ENCODE measurements around the gene CXCR5.
A peak's percentile ranks its signal among the peaks of the same experiment; 100 is the strongest.

The CXCR5 gene

DNA sequence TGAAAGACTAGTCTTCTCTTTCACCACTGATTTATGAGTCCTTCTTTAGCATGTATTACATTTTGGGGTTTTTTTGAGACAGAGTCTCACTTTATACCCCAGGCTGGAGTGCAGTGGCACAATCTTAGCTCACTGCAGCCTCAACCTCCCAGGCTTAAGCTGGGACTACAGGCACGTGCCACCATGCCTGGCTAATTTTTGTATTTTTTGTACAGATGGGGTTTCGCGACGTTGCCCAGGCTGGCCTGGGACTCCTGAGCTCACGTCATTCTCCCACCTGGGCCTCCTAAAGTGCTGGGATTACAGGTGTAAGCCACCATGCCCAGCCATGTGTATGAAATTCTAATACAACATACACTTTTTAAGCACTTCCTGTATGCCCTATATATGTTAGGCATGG, 26.3 kb upstream of the CXCR5 start:
- no peak overlapping the region for H3K4me3 ChIP-seq (ENCODE audit: low read depth, low read length)
- no peak for DNase-seq (ENCODE audit: low read depth)
- TF ChIP-seq, protein P1, sequence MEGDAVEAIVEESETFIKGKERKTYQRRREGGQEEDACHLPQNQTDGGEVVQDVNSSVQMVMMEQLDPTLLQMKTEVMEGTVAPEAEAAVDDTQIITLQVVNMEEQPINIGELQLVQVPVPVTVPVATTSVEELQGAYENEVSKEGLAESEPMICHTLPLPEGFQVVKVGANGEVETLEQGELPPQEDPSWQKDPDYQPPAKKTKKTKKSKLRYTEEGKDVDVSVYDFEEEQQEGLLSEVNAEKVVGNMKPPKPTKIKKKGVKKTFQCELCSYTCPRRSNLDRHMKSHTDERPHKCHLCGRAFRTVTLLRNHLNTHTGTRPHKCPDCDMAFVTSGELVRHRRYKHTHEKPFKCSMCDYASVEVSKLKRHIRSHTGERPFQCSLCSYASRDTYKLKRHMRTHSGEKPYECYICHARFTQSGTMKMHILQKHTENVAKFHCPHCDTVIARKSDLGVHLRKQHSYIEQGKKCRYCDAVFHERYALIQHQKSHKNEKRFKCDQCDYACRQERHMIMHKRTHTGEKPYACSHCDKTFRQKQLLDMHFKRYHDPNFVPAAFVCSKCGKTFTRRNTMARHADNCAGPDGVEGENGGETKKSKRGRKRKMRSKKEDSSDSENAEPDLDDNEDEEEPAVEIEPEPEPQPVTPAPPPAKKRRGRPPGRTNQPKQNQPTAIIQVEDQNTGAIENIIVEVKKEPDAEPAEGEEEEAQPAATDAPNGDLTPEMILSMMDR (IDR thresholded peaks at IDR 0.05; ENCODE audit: control insufficient read depth, extremely low read depth, insufficient read depth): no peak

DNA sequence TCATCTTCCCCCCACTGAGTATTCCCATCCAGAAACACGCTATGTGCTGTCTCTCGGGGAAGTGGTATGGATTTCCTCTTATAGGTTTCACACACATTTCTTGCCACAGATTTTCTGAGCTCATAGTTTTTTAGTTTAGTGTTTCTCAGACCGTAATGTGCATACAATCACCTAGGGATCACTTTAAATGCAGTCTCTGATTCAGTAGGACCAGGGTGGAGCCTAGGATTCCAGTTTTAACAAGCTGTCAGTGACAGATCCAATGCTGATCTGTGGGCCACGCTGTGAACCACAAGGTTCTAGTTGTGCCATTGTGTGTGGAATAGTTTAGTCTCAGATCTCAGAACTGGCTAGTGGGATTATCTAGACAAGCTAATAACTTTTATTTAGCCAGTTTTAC, 23.7 kb upstream of the CXCR5 start:
- TF ChIP-seq, protein P1 (IDR thresholded peaks at IDR 0.05; ENCODE audit: control insufficient read depth, extremely low read depth, insufficient read depth): no peak
- no peak for DNase-seq (ENCODE audit: low read depth)
- no peak overlapping the region for H3K4me3 ChIP-seq (ENCODE audit: low read depth, low read length)

DNA sequence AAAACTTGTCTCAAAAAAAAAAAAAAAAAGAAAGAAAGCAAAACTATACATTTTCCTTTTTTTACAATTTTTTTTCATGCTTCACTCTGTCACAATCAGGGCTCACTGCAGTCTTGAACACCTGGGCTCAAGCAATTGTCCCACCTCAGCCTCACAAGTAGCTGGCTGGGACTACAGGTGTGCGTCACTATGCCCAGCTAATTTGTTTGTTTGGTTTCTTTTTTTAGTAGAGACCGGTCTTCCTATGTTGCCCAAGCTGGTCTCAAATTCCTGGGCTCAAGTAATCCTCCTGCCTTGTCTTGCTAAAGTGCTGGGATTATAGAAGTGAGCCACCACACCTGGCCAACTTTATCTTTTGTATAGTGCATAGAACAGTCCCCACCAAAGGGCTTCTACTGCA, 15.0 kb upstream of the CXCR5 start:
- no peak overlapping the region for H3K4me3 ChIP-seq (ENCODE audit: low read depth, low read length)
- TF ChIP-seq, protein P1 (IDR thresholded peaks at IDR 0.05; ENCODE audit: control insufficient read depth, extremely low read depth, insufficient read depth): no peak
- DNase-seq (ENCODE audit: low read depth): no peak

DNA sequence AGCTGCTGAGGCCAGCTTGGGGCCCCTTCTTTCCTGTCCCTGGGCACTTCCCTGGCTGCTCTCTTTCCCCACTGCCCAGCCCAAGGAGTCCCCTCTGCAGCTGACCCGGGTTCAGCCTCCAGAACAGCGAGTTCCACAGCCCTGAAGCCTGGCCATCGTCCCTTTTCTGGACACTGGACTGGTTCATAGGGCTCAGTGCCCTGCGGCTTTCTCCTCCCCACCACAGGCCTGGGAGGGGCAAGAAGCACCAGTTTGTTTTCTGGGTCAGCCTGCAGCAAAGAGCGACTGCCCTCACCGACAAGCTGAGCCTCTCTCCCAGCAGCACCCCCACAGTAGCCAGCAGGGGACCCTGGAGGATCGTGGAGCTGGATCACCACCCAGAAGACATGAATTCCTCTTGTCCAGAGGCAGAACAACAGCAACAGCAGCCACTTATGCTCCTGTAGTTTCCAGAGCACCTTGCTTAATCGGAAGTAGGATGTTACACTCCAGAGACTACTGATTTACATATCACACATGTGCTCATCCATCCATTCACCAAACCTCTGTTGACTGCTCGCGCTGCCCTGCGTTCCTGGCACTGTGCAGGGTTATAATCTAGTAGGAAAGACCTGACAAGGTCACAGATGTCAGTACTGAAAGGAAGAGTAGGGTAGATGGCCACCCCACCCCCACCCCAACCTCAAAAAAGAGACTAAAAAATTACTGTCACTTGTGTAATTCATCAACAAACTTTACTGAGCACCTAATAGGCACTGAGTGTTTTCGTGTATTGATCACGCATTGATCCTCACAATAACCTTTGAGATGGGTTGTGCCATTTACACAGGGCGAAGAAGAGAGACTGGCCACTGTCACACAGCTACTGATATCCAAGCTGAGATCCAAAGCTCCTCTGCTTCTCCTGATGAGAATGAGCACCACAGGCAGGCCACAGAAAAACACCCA, 13.0 kb upstream of the CXCR5 start:
- DNase-seq (ENCODE audit: low read depth): peak; percentile 10
- H3K4me3 ChIP-seq (ENCODE audit: low read depth, low read length): peak overlapping the region; percentile 13; the same call in 1 of the 2 replicates
- TF ChIP-seq, protein P1 (IDR thresholded peaks at IDR 0.05; ENCODE audit: control insufficient read depth, extremely low read depth, insufficient read depth): 0 out of 2 replicates have a peak, but pooled peaks have one; percentile 12

DNA sequence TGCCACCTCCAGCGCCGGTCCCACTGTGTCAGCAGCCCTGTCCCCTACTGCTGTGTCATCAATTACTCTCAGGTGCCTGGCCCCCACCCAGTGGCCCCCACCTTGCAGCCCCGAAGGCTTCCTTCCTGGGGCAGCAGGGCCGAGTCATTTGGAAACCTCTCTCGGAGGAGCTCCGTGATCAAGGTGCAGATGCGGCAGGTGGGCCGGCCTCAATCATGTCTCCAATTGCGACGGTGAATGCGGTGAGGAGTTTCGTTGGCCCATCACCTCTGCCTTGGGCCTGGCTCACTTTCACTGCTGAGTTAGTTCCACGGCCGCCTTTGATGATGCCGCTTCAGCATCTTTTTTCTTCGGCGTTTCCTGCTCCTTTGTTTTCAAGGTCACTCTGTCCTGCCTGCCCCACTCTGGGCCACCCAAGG, 11.3 kb upstream of the CXCR5 start:
- TF ChIP-seq, protein P1 (IDR thresholded peaks at IDR 0.05; ENCODE audit: control insufficient read depth, extremely low read depth, insufficient read depth): no peak
- DNase-seq (ENCODE audit: low read depth): no peak
- H3K4me3 ChIP-seq (ENCODE audit: low read depth, low read length): no peak overlapping the region

DNA sequence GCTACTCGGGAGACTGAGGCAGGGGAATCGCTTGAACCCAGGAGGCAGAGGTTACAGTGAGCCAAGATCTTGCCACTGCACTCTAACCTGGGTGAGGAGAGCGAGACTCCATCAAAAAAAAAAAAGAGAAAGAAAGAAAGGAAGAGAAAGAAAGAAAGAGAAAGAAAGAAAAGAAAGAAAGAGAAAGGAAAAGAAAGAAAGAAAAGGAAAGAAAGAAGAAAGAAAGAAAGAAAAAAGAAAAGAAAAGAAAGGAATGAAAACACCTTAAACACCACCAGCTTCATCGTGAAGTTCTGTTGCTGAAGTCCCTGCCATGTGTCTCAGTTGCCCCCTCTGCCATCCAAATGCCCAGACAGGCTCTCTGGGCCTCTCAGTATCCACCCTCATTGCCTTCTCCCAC, 9.9 kb upstream of the CXCR5 start:
- DNase-seq (ENCODE audit: low read depth): no peak
- TF ChIP-seq, protein P1 (IDR thresholded peaks at IDR 0.05; ENCODE audit: control insufficient read depth, extremely low read depth, insufficient read depth): no peak
- no peak overlapping the region for H3K4me3 ChIP-seq (ENCODE audit: low read depth, low read length)
